ENCODE results near the gene SLC17A5. TPM values are rescaled to one million over a fixed set of nuclear protein-coding genes. Genes with fewer than 3 reads are reported as not detected.
"Not testable (repeated sequence)": the region's sequence is repeated elsewhere in the genome, so short reads cannot be mapped to it uniquely, and the experiment has no call there.

The SLC17A5 gene
- total RNA-seq, 1 donor from 2014 or later, result 6.3 TPM

DNA sequence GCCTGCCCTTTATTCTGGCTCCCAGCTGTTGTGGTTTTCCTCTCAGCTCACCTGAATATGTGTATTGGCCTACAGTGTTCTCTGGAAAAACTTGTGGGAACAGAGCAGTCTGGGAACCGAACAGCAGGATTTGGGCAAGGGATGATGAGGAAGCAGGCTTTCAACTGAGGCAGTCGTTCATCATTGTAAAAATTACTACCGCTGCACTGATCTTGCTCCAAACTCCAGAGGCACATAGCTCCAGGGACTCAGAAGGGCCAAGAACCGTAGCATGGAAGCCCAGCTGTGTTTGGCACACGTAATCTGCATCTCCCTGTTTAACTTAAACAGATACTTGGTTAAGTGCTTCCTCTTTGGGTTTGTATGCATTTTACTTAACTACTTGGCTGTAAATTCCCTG lies 84.7 kb downstream of the SLC17A5 start:
- intact Hi-C loops (cut with micrococcal nuclease), result no loop called here

GRCh38 chr6:73566954-73567591 lies 86.7 kb downstream of the SLC17A5 start:
- intact Hi-C loops (cut with micrococcal nuclease), result no loop called here

- intact Hi-C loops (cut with micrococcal nuclease), result not testable (repeated sequence)
These were observed 87.3 kb downstream of the SLC17A5 start for GRCh38 chr6:73566486-73566871.

- intact Hi-C loops (cut with micrococcal nuclease), result no loop called here
These were observed 87.9 kb downstream of the SLC17A5 start for GRCh38 chr6:73565767-73566485.

- intact Hi-C loops (cut with micrococcal nuclease), result no loop called here
These were observed 89.0 kb downstream of the SLC17A5 start for GRCh38 chr6:73564578-73565345.

DNA sequence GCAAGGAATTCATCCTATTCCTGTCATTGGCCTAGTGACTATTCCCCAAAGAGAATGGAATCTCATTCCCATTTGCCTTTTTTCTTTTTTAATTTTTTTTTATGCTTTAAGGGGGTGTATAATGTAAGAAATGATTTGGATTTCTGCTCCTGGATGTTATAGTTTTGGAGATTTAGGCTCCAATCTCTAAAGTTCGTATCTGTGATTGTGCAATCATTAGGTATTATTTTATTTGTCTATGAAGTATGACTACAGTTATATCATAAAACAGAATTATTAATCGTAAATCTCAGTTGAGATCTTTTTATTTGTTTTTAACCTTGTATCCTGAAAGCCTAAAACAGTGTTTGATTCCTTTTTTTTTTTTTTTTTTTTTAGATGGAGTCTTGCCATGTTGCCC lies 91.2 kb downstream of the SLC17A5 start:
- intact Hi-C loops (cut with micrococcal nuclease), result no loop called here

GRCh38 chr6:73560853-73561407 lies 92.9 kb downstream of the SLC17A5 start:
- intact Hi-C loops (cut with micrococcal nuclease), result no loop called here

- intact Hi-C loops (cut with micrococcal nuclease), result no loop called here
These were observed 93.5 kb downstream of the SLC17A5 start for GRCh38 chr6:73560182-73560732.

DNA sequence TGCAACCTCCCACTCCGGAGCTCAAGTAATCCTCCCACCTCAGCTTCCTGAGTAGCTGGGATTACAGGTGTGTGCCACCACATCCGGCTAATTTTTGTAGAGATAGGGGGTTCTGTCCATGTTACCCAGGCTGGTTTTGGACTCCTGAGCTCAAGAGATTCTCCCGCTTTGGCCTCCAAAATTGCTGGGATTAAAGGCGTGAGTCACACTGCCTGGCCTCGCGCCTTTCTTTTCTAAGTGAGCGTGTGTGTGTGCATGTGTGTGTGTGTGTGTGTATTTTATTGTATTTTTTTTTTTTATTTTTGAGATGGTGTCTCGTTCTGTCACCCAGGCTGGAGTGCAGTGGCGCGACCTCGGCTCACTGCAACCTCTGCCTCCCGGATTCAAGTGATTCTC lies 94.4 kb downstream of the SLC17A5 start:
- intact Hi-C loops (cut with micrococcal nuclease), result not testable (repeated sequence)

DNA sequence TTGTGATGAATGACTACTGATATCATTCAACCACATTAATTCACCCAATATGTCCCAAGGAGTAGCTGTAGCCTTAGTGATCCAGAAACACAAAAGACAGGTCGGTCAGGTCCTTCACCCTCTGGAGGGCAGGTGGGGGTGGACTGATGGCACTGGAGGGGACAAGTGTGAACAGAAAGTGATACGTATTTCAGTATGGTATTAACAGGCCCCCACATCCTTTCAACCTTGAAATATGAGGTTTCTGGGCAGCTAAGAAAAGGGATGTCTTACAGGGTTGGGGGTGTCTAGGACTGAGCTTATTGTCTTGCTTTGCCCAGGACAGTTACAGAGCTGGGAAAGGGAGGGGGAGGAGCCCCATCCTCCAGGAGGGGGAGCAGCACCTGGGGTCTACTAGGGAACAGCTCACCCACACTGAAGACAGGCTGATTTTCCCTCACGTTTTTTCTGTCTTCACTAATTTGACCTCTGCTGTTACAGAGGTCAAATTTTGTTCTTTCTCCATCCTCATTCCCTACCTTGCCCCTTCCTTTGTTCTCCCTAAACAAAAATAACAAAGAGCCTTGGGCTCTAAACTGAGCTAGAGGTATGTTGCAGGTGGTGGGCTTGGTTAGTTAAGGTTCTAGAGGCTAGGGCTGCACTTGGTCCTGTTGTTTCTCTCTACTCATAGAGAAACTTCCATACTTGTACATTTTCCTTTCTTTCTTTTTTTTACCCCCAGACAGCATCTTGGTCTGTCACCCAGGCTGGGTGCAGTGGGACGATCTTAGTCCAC lies 95.0 kb downstream of the SLC17A5 start:
- intact Hi-C loops (cut with micrococcal nuclease), result no loop called here

GRCh38 chr6:73556836-73557235 lies 97.0 kb downstream of the SLC17A5 start:
- intact Hi-C loops (cut with micrococcal nuclease), result no loop called here

- intact Hi-C loops (cut with micrococcal nuclease), result not testable (repeated sequence)
These were observed 98.3 kb downstream of the SLC17A5 start for GRCh38 chr6:73555380-73555949.

DNA sequence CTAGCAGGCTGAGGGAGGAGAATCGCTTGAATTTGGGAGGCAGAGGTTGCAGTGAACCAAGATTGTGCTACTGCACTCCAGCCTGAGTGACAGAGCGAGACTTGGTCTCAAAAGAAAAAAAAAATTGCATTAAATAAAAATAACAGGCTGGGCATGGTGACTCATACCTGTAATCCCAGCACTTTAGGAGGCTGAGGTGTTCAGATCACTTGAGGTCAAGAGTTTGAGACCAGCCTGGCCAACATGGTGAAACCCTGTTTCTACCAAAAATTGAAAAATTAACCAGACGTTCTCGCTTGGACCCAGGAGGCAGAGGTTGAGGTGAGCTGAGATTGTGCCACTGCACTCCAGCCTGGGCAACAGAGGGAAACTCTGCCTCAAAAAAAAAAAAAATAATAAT lies 102.7 kb downstream of the SLC17A5 start:
- intact Hi-C loops (cut with micrococcal nuclease), result not testable (repeated sequence)

DNA sequence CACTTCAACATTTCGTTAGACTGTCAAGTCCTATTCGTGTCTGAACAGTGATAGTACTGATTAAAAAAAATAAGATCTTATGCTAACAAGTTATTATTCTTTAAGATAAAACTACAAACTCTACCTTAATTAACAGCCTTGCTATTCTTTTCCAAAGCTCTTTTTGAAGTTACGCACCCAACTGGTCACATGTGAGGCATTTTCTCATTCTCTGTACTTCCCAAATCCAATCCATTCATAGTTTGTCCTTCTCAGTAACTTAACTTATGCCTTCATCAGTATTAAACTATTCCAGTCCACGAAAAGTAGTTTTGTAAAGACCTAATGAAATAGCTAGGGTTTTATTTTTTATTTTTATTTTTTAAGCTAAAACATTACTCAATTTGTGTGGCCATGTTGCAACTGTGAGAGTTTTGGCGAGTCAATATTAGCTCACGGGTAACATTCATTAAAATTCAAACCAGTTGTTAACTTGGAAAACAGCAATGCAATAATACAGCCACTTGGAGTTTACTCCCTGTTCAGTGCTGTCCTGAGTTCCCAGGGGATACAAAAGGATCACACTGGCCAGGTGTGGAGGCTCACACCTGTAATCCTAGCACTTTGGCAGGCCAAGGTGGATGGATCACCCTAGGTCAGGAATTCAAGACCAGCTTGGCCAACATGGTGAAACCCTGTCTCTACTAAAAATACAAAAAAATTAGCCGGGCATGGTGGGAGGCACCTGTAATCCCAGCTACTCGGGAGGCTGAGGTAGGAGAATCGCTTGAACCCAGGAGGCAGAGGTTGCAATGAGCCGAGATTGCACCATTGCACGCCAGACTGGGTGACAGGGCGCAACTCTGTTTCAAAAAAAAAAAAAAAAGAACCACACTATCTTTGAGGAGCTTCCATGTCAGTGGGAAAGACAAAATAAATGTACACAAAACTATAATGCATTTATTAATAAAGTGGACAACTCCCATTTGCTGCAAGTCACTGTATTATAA lies 105.0 kb downstream of the SLC17A5 start:
- intact Hi-C loops (cut with micrococcal nuclease), result no loop called here

DNA sequence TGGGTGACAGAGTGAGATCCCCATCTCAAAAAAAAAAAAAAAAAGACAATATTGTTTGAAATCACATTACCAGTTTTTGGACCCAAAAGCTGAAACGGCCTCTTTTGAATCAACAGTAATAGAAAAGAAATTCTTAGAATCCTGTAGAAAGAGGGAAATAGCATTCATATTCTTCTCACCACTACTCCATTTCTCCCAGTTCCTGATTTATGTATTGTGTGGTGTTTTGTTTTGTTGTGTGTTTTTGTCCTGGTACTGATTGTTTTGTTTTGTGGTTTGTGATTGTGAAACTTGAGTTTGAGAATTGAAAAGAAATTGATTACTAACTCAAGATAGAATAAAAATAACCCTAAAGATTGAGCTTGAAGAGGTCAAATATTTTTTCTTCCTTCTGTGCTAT lies 106.8 kb downstream of the SLC17A5 start:
- intact Hi-C loops (cut with micrococcal nuclease), result no loop called here
